Measurements from ENCODE around the gene STXBP3. TPM values are rescaled to one million over a fixed set of nuclear protein-coding genes. Genes with fewer than 3 reads are reported as not detected.

STXBP3 gene
- total and polyA plus RNA-seq, 10 donors: 29.5 to 157 (median 67.5) TPM

- H3K4me1 ChIP-seq: peaks cover 6 to 45% (median 34%) of the 10 kb centered on the region in 6 donors
- H3K27me3 ChIP-seq (replicated peaks in 1 of 7): no peaks in the 10 kb centered on the region
- 36 to 51% (median 49%) methylated on average over 3 of the region's 3 CpGs for WGBS, 5 donors
- intact Hi-C loops (cut with DNase I; ENCODE audit: low total_unique reads): loop anchor here (10.0 kb wide), 1 partner anchor 51 kb away; the partner anchor contains the start of gene PRPF38B
- H3K4me3 ChIP-seq: peak overlapping the region in 4 of 8 donors; percentile 69 to 88 (median 80)
- no peaks in the 10 kb centered on the region for H3K9me3 ChIP-seq
- peak overlapping the region; percentile 94 to 100 (median 97) for H3K27ac ChIP-seq
- H3K36me3 ChIP-seq: peaks cover 0 to 12% (median 2%) of the 10 kb centered on the region in 6 donors
- DNase-seq: no peak
- no peak for TF ChIP-seq CTCF (IDR thresholded peaks at IDR 0.05 in 8 of 11, conservative IDR thresholded peaks at IDR 0.05 in 3 of 11)
- no peak for TF ChIP-seq POLR2A (IDR thresholded peaks at IDR 0.05)
- TF ChIP-seq POLR2AphosphoS5 (IDR thresholded peaks at IDR 0.05): no peak
Observed at GRCh38 chr1:108745980-108746381, 493 bp upstream of the STXBP3 start.

DNA sequence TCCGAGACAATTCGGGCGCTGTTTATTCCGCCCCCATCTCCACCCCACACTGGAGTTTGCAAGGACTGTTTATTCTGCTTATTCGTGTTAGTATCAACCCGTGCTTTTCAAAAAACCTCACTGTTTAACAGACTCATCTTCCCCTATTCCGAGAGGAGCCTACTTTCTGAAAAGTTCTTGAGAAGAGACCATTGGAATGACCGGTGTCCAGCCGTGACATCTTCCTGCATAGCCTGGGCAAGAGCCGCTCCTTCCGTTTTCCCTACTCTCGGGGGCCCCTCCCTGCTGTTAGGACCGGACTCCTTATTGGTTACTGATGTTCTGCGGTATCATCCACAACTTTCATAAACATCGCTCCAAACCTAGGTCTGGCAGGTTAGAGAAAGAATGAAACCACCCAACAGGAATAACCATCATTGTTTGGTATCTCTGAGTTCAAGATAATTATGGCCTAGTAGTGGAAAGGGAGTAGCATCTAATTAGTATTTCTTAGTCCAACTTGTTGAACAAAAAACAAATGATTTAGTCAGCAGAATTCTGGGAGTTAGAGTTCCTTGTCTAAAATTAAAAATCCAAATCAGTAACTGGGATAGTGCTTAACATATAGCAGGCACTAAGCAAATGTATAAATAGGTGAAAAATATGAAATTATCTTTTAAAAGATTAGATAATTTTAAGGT, 837 bp downstream of the STXBP3 start:
- 0 to 1% (median 0%) methylated on average over 15 of the region's 15 CpGs for WGBS, 5 donors
- Histone ChIP-seq H3K9me3 (no peaks in the 10 kb centered on the region), H3K4me3 (peak overlapping the region; percentile 57 to 88 (median 76)), H3K4me1 (peaks cover 6 to 58% (median 37%) of the 10 kb centered on the region in 6 donors), H3K27me3 (replicated peaks in 1 of 7) (no peaks in the 10 kb centered on the region), H3K36me3 (peaks cover 0 to 21% (median 3%) of the 10 kb centered on the region in 6 donors), H3K27ac (peak overlapping the region; percentile 94 to 100 (median 97))
- TF ChIP-seq CTCF (IDR thresholded peaks at IDR 0.05 in 8 of 11, conservative IDR thresholded peaks at IDR 0.05 in 3 of 11) (no peak), POLR2A (IDR thresholded peaks at IDR 0.05) (peak in 1 of 3 donors; percentile 56), POLR2AphosphoS5 (IDR thresholded peaks at IDR 0.05) (peak in 1 of 3 donors; percentile 81)
- intact Hi-C loops (cut with DNase I; ENCODE audit: low total_unique reads): loop anchor here (10.0 kb wide), 1 partner anchor 53 kb away; the partner anchor contains the start of gene PRPF38B
- peak; percentile 86 for DNase-seq

GRCh38 chr1:108747898-108748297, 1.4 kb downstream of the STXBP3 start:
- H3K9me3 ChIP-seq: no peaks in the 10 kb centered on the region
- 49 to 71% (median 67%) methylated on average over 3 of the region's 3 CpGs for WGBS, 5 donors
- intact Hi-C loops (cut with DNase I; ENCODE audit: low total_unique reads): loop anchor here (10.0 kb wide), 1 partner anchor 53 kb away; the partner anchor contains the start of gene PRPF38B
- H3K27ac ChIP-seq: peak overlapping the region in 7 of 8 donors; percentile 94 to 100 (median 97)
- TF ChIP-seq POLR2AphosphoS5 (IDR thresholded peaks at IDR 0.05): no peak
- no peak for TF ChIP-seq CTCF (IDR thresholded peaks at IDR 0.05 in 8 of 11, conservative IDR thresholded peaks at IDR 0.05 in 3 of 11)
- no peak for TF ChIP-seq POLR2A (IDR thresholded peaks at IDR 0.05)
- peaks cover 6 to 64% (median 37%) of the 10 kb centered on the region in 6 donors for H3K4me1 ChIP-seq
- DNase-seq: no peak
- no peaks in the 10 kb centered on the region for H3K27me3 ChIP-seq (replicated peaks in 1 of 7)
- H3K4me3 ChIP-seq: peak overlapping the region in 6 of 8 donors; percentile 69 to 88 (median 79)
- peaks cover 0 to 27% (median 9%) of the 10 kb centered on the region in 6 donors for H3K36me3 ChIP-seq

DNA sequence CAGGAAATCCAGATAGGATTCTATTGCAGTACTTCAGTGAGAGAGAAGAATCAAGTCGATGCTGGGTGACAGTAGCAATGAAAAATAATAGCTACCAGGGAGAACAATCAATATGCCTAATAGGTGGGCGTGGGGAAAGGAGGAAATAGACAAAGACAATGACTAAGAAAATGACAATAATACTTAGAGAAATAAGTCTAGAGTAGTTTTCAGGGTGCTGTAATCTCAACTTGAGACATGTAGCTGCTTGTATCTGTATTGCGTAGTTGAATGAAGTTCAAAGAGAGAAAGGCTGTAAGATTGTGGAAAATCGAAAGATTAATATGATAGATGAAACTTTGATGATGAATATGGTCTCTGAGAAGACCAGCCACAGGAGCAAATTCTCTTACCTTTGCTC, 2.6 kb downstream of the STXBP3 start:
- WGBS, 5 donors: 84 to 90% (median 86%) methylated on average over 4 of the region's 4 CpGs
- Histone ChIP-seq H3K9me3 (no peaks in the 10 kb centered on the region), H3K4me3 (no peak overlapping the region), H3K27me3 (replicated peaks in 1 of 7) (no peaks in the 10 kb centered on the region), H3K27ac (no peak overlapping the region), H3K36me3 (peaks cover 1 to 39% (median 10%) of the 10 kb centered on the region in 6 donors), H3K4me1 (peaks cover 6 to 66% (median 37%) of the 10 kb centered on the region in 6 donors)
- DNase-seq: no peak
- intact Hi-C loops (cut with DNase I; ENCODE audit: low total_unique reads): loop anchor here (10.0 kb wide), 1 partner anchor 54 kb away; the partner anchor contains the start of gene PRPF38B
- TF ChIP-seq CTCF (IDR thresholded peaks at IDR 0.05 in 8 of 11, conservative IDR thresholded peaks at IDR 0.05 in 3 of 11): no peak
- TF ChIP-seq POLR2AphosphoS5 (IDR thresholded peaks at IDR 0.05): no peak
- TF ChIP-seq POLR2A (IDR thresholded peaks at IDR 0.05): no peak

Measured in spleen (tissue), 11 donors.